CD4-positive, alpha-beta T cell (primary cell): Measurements from ENCODE around the gene IL18RAP. TPM values are rescaled to one million over a fixed set of nuclear protein-coding genes. Genes with fewer than 3 reads are reported as not detected.

ENCODE experiments used
- ATAC-seq: fragments of 200-7000 bp; cut with Tn5 transposase; one replicate; pipeline ENCODE4 v1.10.0; 2022; ENCODE audit warnings: mild to moderate bottlenecking; ENCODE audit not compliant: poor library complexity
- CTCF ChIA-PET: fragments of 350-600 bp; sonication (Branson Sonifier 250); formaldehyde crosslinking; loops from one replicate; lab custom pipeline; 2021; ENCODE audit warnings: antibody characterized with exemption, inconsistent platforms; lab: Charles Lee
- POLR2A ChIA-PET: fragments of 350-600 bp; sonication (Branson Sonifier 250); formaldehyde crosslinking; loops from one replicate; lab custom pipeline; 2021; ENCODE audit warnings: antibody characterized with exemption, inconsistent platforms; lab: Charles Lee
- DNase-seq, 14 experiments: peaks; one replicate each; pipeline ENCODE4 v3.0.0-alpha.2; 2013 to 2020; ENCODE audit warnings: mixed read lengths in 2 of 14
- H3K27ac ChIP-seq, 2 donors: one replicate each; pipeline versions ENCODE4 v1.5.1 to v1.7.0; 2013; ENCODE audit warnings: low read length in 2 of 2, low read depth in 1 of 2, mild to moderate bottlenecking in 1 of 2
- H3K27me3 ChIP-seq, 2 experiments: 1 replicate in 1 of 2; 2 replicates in 1 of 2; pipeline versions ENCODE4 v1.6.1 to v1.7.0; 2013; ENCODE audit warnings: low read length in 2 of 2, control low read depth in 1 of 2, mild to moderate bottlenecking in 1 of 2, moderate library complexity in 1 of 2; ENCODE audit not compliant: insufficient read depth in 2 of 2, control insufficient read depth in 1 of 2
- H3K36me3 ChIP-seq: one replicate; pipeline ENCODE4 v1.6.1; 2013; ENCODE audit warnings: low read length, control low read depth; ENCODE audit not compliant: insufficient read depth
- H3K4me1 ChIP-seq: one replicate; pipeline ENCODE4 v1.6.1; 2013; ENCODE audit warnings: low read length, control low read depth; ENCODE audit not compliant: insufficient read depth
- H3K4me3 ChIP-seq: one replicate; pipeline ENCODE4 v1.5.1; 2013; ENCODE audit warnings: mild to moderate bottlenecking, low read length, moderate library complexity
- H3K9me3 ChIP-seq, 2 experiments: 1 replicate in 1 of 2; 2 replicates in 1 of 2; pipeline versions ENCODE4 v1.6.1 to v1.7.0; 2013; ENCODE audit warnings: low read length in 2 of 2, mild to moderate bottlenecking in 2 of 2, control low read depth in 1 of 2, moderate library complexity in 1 of 2; ENCODE audit not compliant: control insufficient read depth in 1 of 2, insufficient read depth in 1 of 2
- H3K27ac Mint-ChIP-seq: one replicate; pipeline ENCODE4 v1.8.0; 2020; ENCODE audit warnings: mixed read lengths
- H3K27me3 Mint-ChIP-seq: one replicate; pipeline ENCODE4 v1.8.0; 2021; ENCODE audit warnings: mixed read lengths
- H3K36me3 Mint-ChIP-seq: one replicate; pipeline ENCODE4 v1.8.0; 2021; ENCODE audit warnings: low read depth, mixed read lengths
- H3K4me1 Mint-ChIP-seq: one replicate; pipeline ENCODE4 v1.8.0; 2021; ENCODE audit warnings: low read depth, mixed read lengths
- H3K4me3 Mint-ChIP-seq: one replicate; pipeline ENCODE4 v1.8.0; 2020; ENCODE audit warnings: mild to moderate bottlenecking, mixed read lengths
- H3K9me3 Mint-ChIP-seq: one replicate; pipeline ENCODE4 v1.8.0; 2020; ENCODE audit warnings: mixed read lengths
- CTCF ChIP-seq: fragments of 200-600 bp; IDR thresholded peaks from one replicate; pipeline ENCODE4 v1.8.0; 2022; ENCODE audit warnings: antibody characterized with exemption, mild to moderate bottlenecking
- intact Hi-C, 2 experiments: fragments of 100-400 bp; cut with DNase I in 1 of 2; cut with micrococcal nuclease in 1 of 2; formaldehyde crosslinking; loops; one replicate each; pipeline versions ENCODE4 v1.15.1 to v1.9.0; 2023 to 2025; cut with DNase I, micrococcal nuclease
- total RNA-seq, 174 experiments: library from RNA in 2 of 174; stranded (reverse) in 2 of 174; gene quantifications; one replicate each; pipeline ENCODE4 v1.2.3 and lab custom pipeline; 2021 to 2026

The IL18RAP gene
- total RNA-seq, 2 experiments from 2014 or later: 2.3 to 2.6 TPM

GRCh38 chr2:102433973-102434654, 11.2 kb downstream of the IL18RAP start:
- no peaks in the 10 kb centered on the region for H3K27me3 Mint-ChIP-seq
- H3K9me3 ChIP-seq: no peaks in the 10 kb centered on the region
- no peaks in the 10 kb centered on the region for H3K27me3 ChIP-seq
- no peak for TF ChIP-seq CTCF
- ATAC-seq: no peak
- H3K27ac ChIP-seq: no peak overlapping the region
- no peaks in the 10 kb centered on the region for H3K9me3 Mint-ChIP-seq
- ChIA-PET CTCF (interaction anchor here (0.9 to 1.1 kb wide), 2 partner anchors 9 to 15 kb away, joined by 3 read pairs; no protein-coding TSS in a partner anchor), POLR2A (no interaction called here)
- intact Hi-C loops: no loop called here
- DNase-seq: no peak
- no peak overlapping the region for H3K4me3 ChIP-seq
- H3K36me3 ChIP-seq: no peaks in the 10 kb centered on the region
- no peak overlapping the region for H3K27ac Mint-ChIP-seq
- H3K4me1 Mint-ChIP-seq: peaks cover 28% of the 10 kb centered on the region
- H3K4me1 ChIP-seq: peaks cover 11% of the 10 kb centered on the region
- H3K36me3 Mint-ChIP-seq: no peaks in the 10 kb centered on the region
- H3K4me3 Mint-ChIP-seq: no peak overlapping the region

GRCh38 chr2:102434655-102435381, 11.9 kb downstream of the IL18RAP start:
- H3K4me1 Mint-ChIP-seq: peaks cover 24% of the 10 kb centered on the region
- H3K27ac ChIP-seq: no peak overlapping the region

GRCh38 chr2:102435741-102436140, 12.8 kb downstream of the IL18RAP start:
- Histone ChIP-seq H3K27me3 (no peaks in the 10 kb centered on the region), H3K9me3 (no peaks in the 10 kb centered on the region), H3K4me3 (no peak overlapping the region), H3K27ac (no peak overlapping the region), H3K36me3 (no peaks in the 10 kb centered on the region), H3K4me1 (peaks cover 11% of the 10 kb centered on the region)
- no peaks in the 10 kb centered on the region for H3K36me3 Mint-ChIP-seq
- ATAC-seq (no peak), DNase-seq (no peak)
- H3K27me3 Mint-ChIP-seq: no peaks in the 10 kb centered on the region
- no peaks in the 10 kb centered on the region for H3K9me3 Mint-ChIP-seq
- intact Hi-C loops: no loop called here
- TF ChIP-seq CTCF: no peak
- no peak overlapping the region for H3K27ac Mint-ChIP-seq
- peaks cover 17% of the 10 kb centered on the region for H3K4me1 Mint-ChIP-seq
- H3K4me3 Mint-ChIP-seq: no peak overlapping the region
- ChIA-PET CTCF (no interaction called here), POLR2A (no interaction called here)

More at GRCh38 chr2:102434655-102435381, 11.9 kb downstream of the IL18RAP start:
- peaks cover 11% of the 10 kb centered on the region for H3K4me1 ChIP-seq
- no peaks in the 10 kb centered on the region for H3K36me3 ChIP-seq
- H3K27me3 ChIP-seq: no peaks in the 10 kb centered on the region
- no peaks in the 10 kb centered on the region for H3K9me3 Mint-ChIP-seq
- no peaks in the 10 kb centered on the region for H3K9me3 ChIP-seq
- no peak overlapping the region for H3K4me3 ChIP-seq
- DNase-seq (no peak), ATAC-seq (no peak)
- H3K4me3 Mint-ChIP-seq: no peak overlapping the region
- H3K27me3 Mint-ChIP-seq: no peaks in the 10 kb centered on the region
- ChIA-PET CTCF (interaction anchor here (0.9 kb wide), 1 partner anchor 8 kb away, joined by 3 read pairs; no protein-coding TSS in a partner anchor), POLR2A (no interaction called here)
- no peak for TF ChIP-seq CTCF
- H3K36me3 Mint-ChIP-seq: no peaks in the 10 kb centered on the region
- no peak overlapping the region for H3K27ac Mint-ChIP-seq
- intact Hi-C loops: no loop called here
